ENCODE measurements around the gene NRCAM. TPM values are rescaled to one million over a fixed set of nuclear protein-coding genes. Genes with fewer than 3 reads are reported as not detected.
A peak's percentile ranks its signal among the peaks of the same experiment; 100 is the strongest.

Gene NRCAM
- polyA plus RNA-seq, 2 of the 4 experiments (the other 2 are of a cell fraction), result 129 to 210 TPM

- TF ChIP-seq ZFP36 (IDR thresholded peaks at IDR 0.05; ENCODE audit: borderline replicate concordance, partially characterized antibody) (no peak), KDM1A (IDR thresholded peaks at IDR 0.05; ENCODE audit: low read depth) (no peak), E2F6 (IDR thresholded peaks at IDR 0.05; ENCODE audit: borderline replicate concordance, low read depth) (no peak), CHD4 (IDR thresholded peaks at IDR 0.05; ENCODE audit: borderline replicate concordance) (no peak), REST (IDR thresholded peaks at IDR 0.05) (no peak), EHMT2 (IDR thresholded peaks at IDR 0.05; ENCODE audit: low read depth) (no peak), RARB (CRISPR knock-in tag; IDR thresholded peaks at IDR 0.05) (no peak), HOXB5 (CRISPR knock-in tag; IDR thresholded peaks at IDR 0.05) (no peak)
- ATAC-seq (no peak), FAIRE-seq (peak; percentile 49), DNase-seq (ENCODE audit: low read depth in 1 of 2, low spot score in 1 of 2) (no peak)
- Histone ChIP-seq H3K27ac (no peak overlapping the region), H3K4me3 (no peak overlapping the region), H3K4me1 (no peaks in the 10 kb centered on the region), H3K9me3 (no peaks in the 10 kb centered on the region), H3K4me2 (no peak overlapping the region)
- ChIA-PET POLR2A (no interaction called here), CTCF (no interaction called here)
- WGBS (ENCODE audit: missing lambda C conversion rate), result 76% methylated on average over 4 of the region's 5 CpGs
Measured at GRCh38 chr7:108127461-108127860, 328.8 kb downstream of the NRCAM start.

- ATAC-seq, result 0 out of 6 replicates have a peak, but pooled peaks of 1 of the 2 experiments have one; percentile 42
Measured at GRCh38 chr7:108124820-108125219, 331.4 kb downstream of the NRCAM start.

More at GRCh38 chr7:108124820-108125219, 331.4 kb downstream of the NRCAM start:
- Histone ChIP-seq H3K9me3 (no peaks in the 10 kb centered on the region), H3K4me1 (no peaks in the 10 kb centered on the region), H3K4me2 (no peak overlapping the region), H3K4me3 (no peak overlapping the region), H3K27ac (no peak overlapping the region)
- CTCF ChIA-PET, result interaction anchor here (1.1 to 1.5 kb wide), 3 partner anchors 9 to 21 kb away, joined by 4 read pairs; no protein-coding TSS in a partner anchor
- POLR2A ChIA-PET, result no interaction called here
- DNase-seq (ENCODE audit: low read depth in 1 of 2, low spot score in 1 of 2), result no peak
- FAIRE-seq, result no peak
- TF ChIP-seq CHD4 (IDR thresholded peaks at IDR 0.05; ENCODE audit: borderline replicate concordance) (no peak), MAX (IDR thresholded peaks at IDR 0.05) (no peak), PBX3 (IDR thresholded peaks at IDR 0.05) (no peak), MAFK (IDR thresholded peaks at IDR 0.05; ENCODE audit: partially characterized antibody) (no peak), NFE2L2 (conservative IDR thresholded peaks at IDR 0.05; ENCODE audit: low read length) (no peak), EP300 (IDR thresholded peaks at IDR 0.05) (no peak), CBX2 (IDR thresholded peaks at IDR 0.05; ENCODE audit: borderline replicate concordance, low read depth) (no peak), CTCF (IDR thresholded peaks at IDR 0.05) (no peak), HOXB5 (CRISPR knock-in tag; IDR thresholded peaks at IDR 0.05) (no peak), ZC3H11A (IDR thresholded peaks at IDR 0.05) (no peak), PHF8 (IDR thresholded peaks at IDR 0.05; ENCODE audit: borderline replicate concordance, low read depth) (no peak), RFX5 (IDR thresholded peaks at IDR 0.05) (no peak), POLR2A (IDR thresholded peaks at IDR 0.05; ENCODE audit: low read length) (no peak), CEBPB (IDR thresholded peaks at IDR 0.05) (no peak)
- WGBS (ENCODE audit: missing lambda C conversion rate), result 73% methylated on average over 3 of the region's 3 CpGs
